ENCODE data around the gene TREX2.

Gene TREX2

GRCh38 chrX:153455571-153455970 is 9.7 kb upstream of the TREX2 start:
- no peak overlapping the region for H3K27ac ChIP-seq
- no peak for TF ChIP-seq CTCF (IDR thresholded peaks at IDR 0.05)
- TF ChIP-seq ZFX (IDR thresholded peaks at IDR 0.05; ENCODE audit: borderline replicate concordance) = no peak

GRCh38 chrX:153454901-153455550 is 9.2 kb upstream of the TREX2 start:
- TF ChIP-seq CTCF (IDR thresholded peaks at IDR 0.05) (no peak), ZFX (IDR thresholded peaks at IDR 0.05; ENCODE audit: borderline replicate concordance) (no peak)
- no peak overlapping the region for H3K27ac ChIP-seq

- no peak overlapping the region for H3K27ac ChIP-seq
- TF ChIP-seq CTCF (IDR thresholded peaks at IDR 0.05) = no peak
- no peak for TF ChIP-seq ZFX (IDR thresholded peaks at IDR 0.05; ENCODE audit: borderline replicate concordance)
Observed at GRCh38 chrX:153450949-153451277, 5.1 kb upstream of the TREX2 start.

- no peak overlapping the region for H3K27ac ChIP-seq
- no peak for TF ChIP-seq ZFX (IDR thresholded peaks at IDR 0.05; ENCODE audit: borderline replicate concordance)
- TF ChIP-seq CTCF (IDR thresholded peaks at IDR 0.05) = no peak
Observed at GRCh38 chrX:153450114-153450948, 4.5 kb upstream of the TREX2 start.

DNA sequence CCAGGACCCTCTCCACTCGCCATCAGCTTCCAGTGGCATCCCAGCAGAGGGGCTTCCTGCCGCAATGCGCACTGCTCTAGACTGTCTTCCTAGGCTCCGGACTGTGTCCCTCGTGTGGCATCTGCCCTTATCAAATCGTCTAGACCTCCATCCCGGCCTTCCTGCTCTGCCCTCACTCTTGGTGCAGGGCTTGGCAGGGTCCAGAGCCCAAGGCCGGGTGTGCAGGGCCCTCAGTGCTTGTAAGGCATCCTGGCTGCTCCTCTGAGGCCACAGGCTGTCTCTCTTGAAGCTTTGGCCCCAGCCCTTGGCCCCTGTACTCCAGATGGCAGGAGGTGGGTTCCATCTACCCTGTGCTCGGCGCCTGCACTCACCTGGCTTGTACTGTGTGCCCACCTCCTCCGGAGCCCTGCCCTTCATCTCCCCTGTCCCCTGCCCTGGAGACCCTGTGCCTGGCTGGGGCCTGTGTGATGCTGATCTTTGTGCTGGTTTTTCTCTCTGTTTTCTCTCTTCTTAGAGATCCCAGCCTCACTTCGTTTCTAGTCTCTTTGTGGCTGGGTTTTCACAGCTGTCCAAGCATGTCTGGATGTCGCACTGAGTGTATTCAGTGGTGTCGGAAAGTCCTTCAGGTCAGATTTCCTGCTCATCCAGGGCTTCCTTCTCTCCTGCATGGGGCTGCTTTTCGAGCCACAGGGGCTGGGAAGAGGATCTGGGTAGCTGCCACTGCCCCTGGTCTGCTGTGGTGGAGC is 3.7 kb upstream of the TREX2 start:
- TF ChIP-seq ZFX (IDR thresholded peaks at IDR 0.05; ENCODE audit: borderline replicate concordance) = no peak
- no peak for TF ChIP-seq CTCF (IDR thresholded peaks at IDR 0.05)
- no peak overlapping the region for H3K27ac ChIP-seq

- H3K27ac ChIP-seq = no peak overlapping the region
- no peak for TF ChIP-seq ZFX (IDR thresholded peaks at IDR 0.05; ENCODE audit: borderline replicate concordance)
Observed at GRCh38 chrX:153448556-153449367, 2.9 kb upstream of the TREX2 start.

GRCh38 chrX:153447581-153447960 is 1.7 kb upstream of the TREX2 start:
- no peak overlapping the region for H3K27ac ChIP-seq
- TF ChIP-seq CTCF (IDR thresholded peaks at IDR 0.05) = no peak
- no peak for TF ChIP-seq ZFX (IDR thresholded peaks at IDR 0.05; ENCODE audit: borderline replicate concordance)
